ENCODE results near the gene PPP4R3A. TPM values are rescaled to one million over a fixed set of nuclear protein-coding genes. Genes with fewer than 3 reads are reported as not detected.
"Not testable (repeated sequence)": the region's sequence is repeated elsewhere in the genome, so short reads cannot be mapped to it uniquely, and the experiment has no call there.

The PPP4R3A gene
- total RNA-seq, 4 donors from 2014 or later = 79.4 to 132 (median 100) TPM

DNA sequence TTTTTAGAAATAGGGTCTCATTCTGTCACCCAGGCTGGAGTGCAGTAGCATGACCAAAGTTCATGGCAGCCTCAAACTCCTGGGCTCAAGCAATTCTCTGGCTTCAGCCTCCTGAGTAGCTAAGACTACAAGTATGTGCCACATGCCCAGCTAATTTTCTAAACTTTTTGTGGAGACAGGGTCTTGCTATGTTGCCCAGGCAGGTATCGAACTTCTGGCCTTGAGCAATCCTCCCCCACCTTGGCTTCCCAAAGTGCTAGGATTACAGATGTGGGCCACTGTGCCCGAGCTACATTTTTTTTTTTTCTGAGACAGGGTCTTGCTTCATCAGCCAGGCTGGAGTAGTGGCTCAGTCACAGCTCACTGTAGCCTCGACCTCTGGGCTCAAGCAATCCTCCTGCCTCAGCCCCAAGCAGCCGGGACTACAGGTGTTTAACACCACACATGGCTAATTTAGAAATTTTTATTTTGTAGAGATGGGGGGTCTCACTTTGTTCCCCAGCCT lies 7.1 kb downstream of the PPP4R3A start:
- 87% methylated on average over 4 of the region's 4 CpGs for WGBS
- no peak overlapping the region for H3K4me3 ChIP-seq
- H3K9me3 ChIP-seq = no peaks in the 10 kb centered on the region
- no peak for DNase-seq (ENCODE audit: low spot score in 2 of 2)
- peaks cover 9% of the 10 kb centered on the region for H3K36me3 ChIP-seq
- TF ChIP-seq, protein P1, sequence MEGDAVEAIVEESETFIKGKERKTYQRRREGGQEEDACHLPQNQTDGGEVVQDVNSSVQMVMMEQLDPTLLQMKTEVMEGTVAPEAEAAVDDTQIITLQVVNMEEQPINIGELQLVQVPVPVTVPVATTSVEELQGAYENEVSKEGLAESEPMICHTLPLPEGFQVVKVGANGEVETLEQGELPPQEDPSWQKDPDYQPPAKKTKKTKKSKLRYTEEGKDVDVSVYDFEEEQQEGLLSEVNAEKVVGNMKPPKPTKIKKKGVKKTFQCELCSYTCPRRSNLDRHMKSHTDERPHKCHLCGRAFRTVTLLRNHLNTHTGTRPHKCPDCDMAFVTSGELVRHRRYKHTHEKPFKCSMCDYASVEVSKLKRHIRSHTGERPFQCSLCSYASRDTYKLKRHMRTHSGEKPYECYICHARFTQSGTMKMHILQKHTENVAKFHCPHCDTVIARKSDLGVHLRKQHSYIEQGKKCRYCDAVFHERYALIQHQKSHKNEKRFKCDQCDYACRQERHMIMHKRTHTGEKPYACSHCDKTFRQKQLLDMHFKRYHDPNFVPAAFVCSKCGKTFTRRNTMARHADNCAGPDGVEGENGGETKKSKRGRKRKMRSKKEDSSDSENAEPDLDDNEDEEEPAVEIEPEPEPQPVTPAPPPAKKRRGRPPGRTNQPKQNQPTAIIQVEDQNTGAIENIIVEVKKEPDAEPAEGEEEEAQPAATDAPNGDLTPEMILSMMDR (IDR thresholded peaks at IDR 0.05) = no peak
- TF ChIP-seq POLR2A (IDR thresholded peaks at IDR 0.05) (no peak), POLR2AphosphoS5 (IDR thresholded peaks at IDR 0.05) (no peak), EP300 (IDR thresholded peaks at IDR 0.05) (no peak)
- no peak overlapping the region for H3K27ac ChIP-seq
- H3K27me3 ChIP-seq = no peaks in the 10 kb centered on the region
- peaks cover 52% of the 10 kb centered on the region for H3K4me1 ChIP-seq

DNA sequence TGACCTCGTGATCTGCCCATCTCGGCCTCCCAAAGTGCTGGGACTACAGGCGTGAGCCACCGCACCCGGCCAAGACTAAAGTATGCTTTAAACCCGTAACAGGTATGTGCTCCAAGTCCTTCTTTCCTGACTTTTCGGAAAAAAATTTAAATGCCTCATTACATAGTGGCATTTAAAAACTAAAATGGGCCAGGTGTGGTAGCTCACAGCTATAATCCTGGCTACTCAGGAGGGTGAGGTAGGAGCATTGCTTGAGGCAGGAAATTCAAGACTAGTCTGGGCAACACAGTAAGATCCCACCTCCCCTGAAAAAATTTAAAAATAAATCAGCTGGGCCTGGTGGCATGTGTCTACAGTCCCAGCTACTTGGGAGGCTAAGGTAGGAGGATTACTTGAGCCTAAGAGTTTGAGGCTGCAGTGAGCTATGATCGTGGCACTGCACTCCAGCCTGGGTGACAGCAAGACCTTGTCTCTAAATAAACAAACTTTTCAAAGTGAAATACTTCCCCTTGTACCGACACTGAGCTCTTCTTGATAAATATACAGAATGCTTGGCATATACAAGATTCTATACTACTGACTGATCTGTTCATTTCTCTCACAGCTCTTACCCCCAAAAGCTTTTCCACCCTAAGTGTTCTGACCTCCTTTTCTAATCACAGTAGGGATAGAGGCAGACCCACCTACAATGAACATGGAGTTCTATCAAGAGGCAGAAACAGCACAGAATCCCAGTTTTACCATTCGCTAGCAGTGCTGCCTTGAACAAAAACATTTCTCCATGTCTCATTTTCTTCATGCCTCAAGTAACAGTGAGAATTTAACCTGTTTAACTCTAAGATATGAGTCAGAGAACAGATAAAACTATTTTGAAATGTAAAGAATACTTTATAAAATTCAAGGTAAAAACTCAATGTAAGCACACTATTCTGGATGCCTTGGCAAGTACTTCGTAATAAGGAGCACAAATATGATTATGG lies 7.9 kb downstream of the PPP4R3A start:
- no peaks in the 10 kb centered on the region for H3K9me3 ChIP-seq
- no peak for DNase-seq (ENCODE audit: low spot score in 2 of 2)
- no peaks in the 10 kb centered on the region for H3K27me3 ChIP-seq
- 90% methylated on average over 11 of the region's 11 CpGs for WGBS
- H3K36me3 ChIP-seq = peaks cover 9% of the 10 kb centered on the region
- H3K4me1 ChIP-seq = peaks cover 55% of the 10 kb centered on the region
- H3K4me3 ChIP-seq = no peak overlapping the region
- no peak for TF ChIP-seq EP300 (IDR thresholded peaks at IDR 0.05)
- TF ChIP-seq, protein P1 (IDR thresholded peaks at IDR 0.05) = no peak
- TF ChIP-seq POLR2A (IDR thresholded peaks at IDR 0.05) = no peak
- no peak for TF ChIP-seq POLR2AphosphoS5 (IDR thresholded peaks at IDR 0.05)
- no peak overlapping the region for H3K27ac ChIP-seq

DNA sequence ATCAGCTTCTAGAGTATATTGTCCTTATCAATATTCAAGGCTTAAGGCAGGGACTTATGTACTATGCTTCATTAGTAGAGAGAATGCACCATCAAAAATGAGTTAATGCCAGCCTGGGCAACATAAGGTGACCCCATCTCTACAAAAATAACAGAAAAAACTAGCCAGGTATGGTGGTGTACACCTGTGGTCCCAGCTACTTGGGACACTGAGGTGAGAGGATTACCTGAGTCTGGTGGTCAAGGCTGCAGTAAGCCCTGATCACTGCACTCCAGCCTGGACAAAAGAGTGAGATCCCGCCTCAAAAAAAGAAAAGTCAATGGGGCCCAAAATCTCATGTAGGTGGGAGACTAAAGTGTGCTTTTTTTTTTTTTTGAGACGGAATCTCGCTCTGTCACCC lies 8.8 kb downstream of the PPP4R3A start:
- no peaks in the 10 kb centered on the region for H3K27me3 ChIP-seq
- TF ChIP-seq POLR2AphosphoS5 (IDR thresholded peaks at IDR 0.05) (no peak), POLR2A (IDR thresholded peaks at IDR 0.05) (no peak), EP300 (IDR thresholded peaks at IDR 0.05) (no peak)
- TF ChIP-seq, protein P1 (IDR thresholded peaks at IDR 0.05) = no peak
- H3K4me1 ChIP-seq = peaks cover 56% of the 10 kb centered on the region
- WGBS = 100% methylated on average over 3 of the region's 3 CpGs
- peaks cover 9% of the 10 kb centered on the region for H3K36me3 ChIP-seq
- no peak overlapping the region for H3K4me3 ChIP-seq
- no peak overlapping the region for H3K27ac ChIP-seq
- DNase-seq (ENCODE audit: low spot score in 2 of 2) = no peak
- H3K9me3 ChIP-seq = no peaks in the 10 kb centered on the region

DNA sequence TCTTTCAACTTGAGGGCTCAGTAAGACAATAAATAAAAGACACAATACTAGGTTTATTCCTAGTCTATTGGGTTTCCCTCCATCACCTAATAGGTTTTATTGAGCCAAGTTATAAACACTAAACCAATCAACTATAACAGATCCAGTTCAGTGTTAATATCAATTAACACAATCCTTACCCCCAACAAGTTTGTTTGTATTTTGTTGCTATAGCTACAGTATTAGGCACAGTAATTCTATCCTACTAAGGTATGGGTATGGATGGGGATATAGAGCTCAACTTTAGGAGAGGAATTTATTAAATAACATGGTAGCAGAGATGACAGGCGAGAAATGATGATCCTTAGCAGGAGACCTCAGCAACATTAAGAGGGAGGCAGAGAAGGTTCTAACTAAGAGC lies 13.3 kb downstream of the PPP4R3A start:
- H3K4me1 ChIP-seq = peaks cover 64% of the 10 kb centered on the region
- no peak overlapping the region for H3K27ac ChIP-seq
- no peaks in the 10 kb centered on the region for H3K27me3 ChIP-seq
- TF ChIP-seq EP300 (IDR thresholded peaks at IDR 0.05) = no peak
- TF ChIP-seq POLR2A (IDR thresholded peaks at IDR 0.05) = no peak
- TF ChIP-seq, protein P1 (IDR thresholded peaks at IDR 0.05) = no peak
- no peak for TF ChIP-seq POLR2AphosphoS5 (IDR thresholded peaks at IDR 0.05)
- no peaks in the 10 kb centered on the region for H3K36me3 ChIP-seq
- DNase-seq (ENCODE audit: low spot score in 2 of 2) = no peak
- 91% methylated on average over 1 of the region's 1 CpG for WGBS
- H3K9me3 ChIP-seq = no peaks in the 10 kb centered on the region
- H3K4me3 ChIP-seq = no peak overlapping the region

DNA sequence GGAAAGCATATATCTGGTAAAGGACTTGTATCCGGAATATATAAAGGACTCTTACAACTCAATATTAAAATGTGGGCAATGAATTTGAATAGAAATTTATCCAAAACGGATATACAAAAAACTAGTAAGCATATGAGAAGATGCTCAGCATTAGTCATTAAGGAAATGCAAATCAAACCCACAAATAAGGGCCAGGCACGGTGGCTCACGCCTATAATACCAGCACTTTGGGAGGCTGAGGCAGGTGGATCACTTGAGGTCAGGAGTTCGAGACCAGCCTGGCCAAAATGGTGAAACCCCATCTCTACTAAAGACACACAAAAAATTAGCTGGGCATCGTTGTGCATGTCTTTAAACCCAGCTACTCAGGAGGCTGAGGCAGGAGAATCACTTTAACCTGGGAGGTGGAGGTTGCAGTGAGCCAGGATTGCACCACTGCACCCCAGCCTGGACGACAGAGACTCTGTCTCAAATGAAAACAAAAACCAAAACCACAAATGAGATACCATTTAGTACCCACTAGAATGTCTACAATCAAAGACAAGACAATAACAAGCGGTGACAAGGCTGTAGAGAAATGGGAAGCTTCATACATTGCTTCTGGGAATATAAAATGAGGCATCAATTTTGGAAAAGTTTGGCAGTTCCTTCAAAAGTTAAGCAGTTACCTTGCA lies 15.6 kb downstream of the PPP4R3A start:
- not testable (repeated sequence) for H3K4me3 ChIP-seq; H3K27me3 ChIP-seq; H3K27ac ChIP-seq; H3K36me3 ChIP-seq; H3K9me3 ChIP-seq; DNase-seq (ENCODE audit: low spot score in 2 of 2)
- H3K4me1 ChIP-seq = peaks cover 66% of the 10 kb centered on the region
- WGBS = 50% methylated on average over 8 of the region's 8 CpGs
